Measurements from ENCODE around the gene EIF3D.

Gene EIF3D

GRCh38 chr22:36478966-36479365, 50.0 kb downstream of the EIF3D start:
- no peak overlapping the region for H3K9ac ChIP-seq (ENCODE audit: low read length)
- H3K36me3 ChIP-seq (ENCODE audit: control insufficient read depth, insufficient read depth, low read length) = peaks cover 34% of the 10 kb centered on the region
- H3K27me3 ChIP-seq (ENCODE audit: control insufficient read depth, insufficient read depth, low read length) = no peaks in the 10 kb centered on the region
- no peaks in the 10 kb centered on the region for H3K9me3 ChIP-seq (ENCODE audit: control insufficient read depth, insufficient read depth, low read depth, low read length)
- H3K4me3 ChIP-seq (ENCODE audit: low read depth, low read length) = no peak overlapping the region
- H3K4me1 ChIP-seq (ENCODE audit: control insufficient read depth, insufficient read depth, low read length) = peaks cover 5% of the 10 kb centered on the region; the same call in 1 of the 2 replicates
- no peak overlapping the region for H3K27ac ChIP-seq (ENCODE audit: low read depth, low read length)

GRCh38 chr22:36475341-36475740, 53.6 kb downstream of the EIF3D start:
- H3K4me1 ChIP-seq (ENCODE audit: control insufficient read depth, insufficient read depth, low read length) = no peaks in the 10 kb centered on the region
- no peaks in the 10 kb centered on the region for H3K9me3 ChIP-seq (ENCODE audit: control insufficient read depth, insufficient read depth, low read depth, low read length)
- no peak overlapping the region for H3K4me3 ChIP-seq (ENCODE audit: low read depth, low read length)
- no peak overlapping the region for H3K9ac ChIP-seq (ENCODE audit: low read length)
- no peak overlapping the region for H3K27ac ChIP-seq (ENCODE audit: low read depth, low read length)
- no peaks in the 10 kb centered on the region for H3K27me3 ChIP-seq (ENCODE audit: control insufficient read depth, insufficient read depth, low read length)
- peaks cover 55% of the 10 kb centered on the region for H3K36me3 ChIP-seq (ENCODE audit: control insufficient read depth, insufficient read depth, low read length)

GRCh38 chr22:36472689-36473088, 56.3 kb downstream of the EIF3D start:
- H3K9ac ChIP-seq (ENCODE audit: low read length) = no peak overlapping the region
- no peak overlapping the region for H3K27ac ChIP-seq (ENCODE audit: low read depth, low read length)
- no peak overlapping the region for H3K4me3 ChIP-seq (ENCODE audit: low read depth, low read length)
- H3K27me3 ChIP-seq (ENCODE audit: control insufficient read depth, insufficient read depth, low read length) = no peaks in the 10 kb centered on the region
- peaks cover 56% of the 10 kb centered on the region for H3K36me3 ChIP-seq (ENCODE audit: control insufficient read depth, insufficient read depth, low read length)
- no peaks in the 10 kb centered on the region for H3K9me3 ChIP-seq (ENCODE audit: control insufficient read depth, insufficient read depth, low read depth, low read length)
- H3K4me1 ChIP-seq (ENCODE audit: control insufficient read depth, insufficient read depth, low read length) = peaks cover 4% of the 10 kb centered on the region

DNA sequence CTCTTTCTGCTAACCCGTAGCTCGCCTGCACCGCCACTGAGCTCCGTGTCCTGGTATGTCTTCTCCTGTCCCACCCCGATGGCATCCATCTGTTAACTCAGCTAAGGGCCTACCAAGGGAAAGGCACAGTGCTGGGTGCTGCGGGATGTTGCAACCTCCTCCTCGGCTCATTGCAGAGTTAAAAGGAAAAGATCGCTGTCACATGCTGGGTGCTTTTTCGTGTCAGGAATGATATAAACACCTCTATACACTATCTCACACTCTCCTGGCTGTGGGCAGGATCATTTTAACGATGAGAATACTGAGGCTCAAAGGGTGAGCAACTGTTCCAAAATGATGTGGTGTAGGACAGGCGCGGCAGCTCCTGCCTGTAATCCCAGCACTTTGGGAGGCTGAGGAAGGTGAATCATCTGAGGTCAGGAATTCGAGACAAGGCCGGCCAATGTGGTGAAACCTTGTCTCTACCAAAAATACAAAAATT, 57.6 kb downstream of the EIF3D start:
- Histone ChIP-seq H3K4me1 (ENCODE audit: control insufficient read depth, insufficient read depth, low read length) (peaks cover 4% of the 10 kb centered on the region), H3K9me3 (ENCODE audit: control insufficient read depth, insufficient read depth, low read depth, low read length) (no peaks in the 10 kb centered on the region), H3K4me3 (ENCODE audit: low read depth, low read length) (no peak overlapping the region), H3K36me3 (ENCODE audit: control insufficient read depth, insufficient read depth, low read length) (peaks cover 60% of the 10 kb centered on the region), H3K27me3 (ENCODE audit: control insufficient read depth, insufficient read depth, low read length) (no peaks in the 10 kb centered on the region), H3K9ac (ENCODE audit: low read length) (peak overlapping the region; percentile 17), H3K27ac (ENCODE audit: low read depth, low read length) (no peak overlapping the region)

- Histone ChIP-seq H3K27me3 (ENCODE audit: control insufficient read depth, insufficient read depth, low read length) (no peaks in the 10 kb centered on the region), H3K4me3 (ENCODE audit: low read depth, low read length) (no peak overlapping the region), H3K4me1 (ENCODE audit: control insufficient read depth, insufficient read depth, low read length) (peaks cover 4% of the 10 kb centered on the region), H3K27ac (ENCODE audit: low read depth, low read length) (no peak overlapping the region), H3K9ac (ENCODE audit: low read length) (peak overlapping the region; percentile 17), H3K36me3 (ENCODE audit: control insufficient read depth, insufficient read depth, low read length) (peaks cover 56% of the 10 kb centered on the region), H3K9me3 (ENCODE audit: control insufficient read depth, insufficient read depth, low read depth, low read length) (no peaks in the 10 kb centered on the region)
These were observed 58.0 kb downstream of the EIF3D start for GRCh38 chr22:36470994-36471331.

DNA sequence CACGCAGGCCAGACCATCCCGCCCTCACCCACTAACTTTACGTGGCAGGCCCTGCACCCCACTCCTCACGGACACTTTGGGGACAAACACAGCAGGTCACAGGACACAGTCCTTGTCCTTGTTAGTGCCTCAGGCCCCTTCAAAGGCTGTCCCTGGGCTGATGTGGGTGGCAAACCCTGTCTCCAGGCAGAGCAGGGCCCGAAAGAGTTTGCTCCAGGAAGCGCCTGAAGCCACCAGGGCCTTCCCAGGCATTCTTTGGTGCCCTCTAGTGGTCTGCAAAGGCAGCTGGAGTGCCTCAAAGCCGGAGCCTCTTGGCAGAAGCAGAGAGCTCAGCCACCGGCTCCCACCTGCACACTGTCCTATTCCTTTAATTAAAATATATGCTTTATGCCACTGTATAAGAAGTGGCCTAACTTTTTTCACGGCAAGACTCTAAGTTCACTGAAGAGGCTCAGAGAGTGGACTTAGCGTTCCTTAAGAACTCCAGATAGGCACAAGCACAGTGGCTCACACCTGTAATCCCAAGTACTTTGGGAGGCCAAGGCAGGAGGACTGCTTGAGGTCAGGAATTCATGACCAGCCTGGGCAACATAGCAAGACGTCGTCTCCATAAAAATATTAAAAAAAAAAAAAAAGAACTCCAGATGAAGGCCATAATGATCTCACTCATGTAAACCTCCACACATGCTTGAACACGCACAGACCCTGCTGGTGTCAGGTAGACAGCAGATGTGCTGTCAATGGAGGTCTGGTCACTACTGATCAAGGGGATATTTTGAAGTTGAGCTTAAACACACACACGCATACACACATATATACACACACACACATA, 58.6 kb downstream of the EIF3D start:
- H3K36me3 ChIP-seq (ENCODE audit: control insufficient read depth, insufficient read depth, low read length) = peaks cover 51% of the 10 kb centered on the region
- no peaks in the 10 kb centered on the region for H3K27me3 ChIP-seq (ENCODE audit: control insufficient read depth, insufficient read depth, low read length)
- no peaks in the 10 kb centered on the region for H3K9me3 ChIP-seq (ENCODE audit: control insufficient read depth, insufficient read depth, low read depth, low read length)
- H3K4me3 ChIP-seq (ENCODE audit: low read depth, low read length) = no peak overlapping the region
- H3K4me1 ChIP-seq (ENCODE audit: control insufficient read depth, insufficient read depth, low read length) = peaks cover 4% of the 10 kb centered on the region
- no peak overlapping the region for H3K27ac ChIP-seq (ENCODE audit: low read depth, low read length)
- H3K9ac ChIP-seq (ENCODE audit: low read length) = peak overlapping the region; percentile 49

GRCh38 chr22:36469094-36469710, 59.8 kb downstream of the EIF3D start:
- H3K4me1 ChIP-seq (ENCODE audit: control insufficient read depth, insufficient read depth, low read length) = peaks cover 4% of the 10 kb centered on the region
- H3K4me3 ChIP-seq (ENCODE audit: low read depth, low read length) = no peak overlapping the region
- no peak overlapping the region for H3K27ac ChIP-seq (ENCODE audit: low read depth, low read length)
- peaks cover 42% of the 10 kb centered on the region for H3K36me3 ChIP-seq (ENCODE audit: control insufficient read depth, insufficient read depth, low read length)
- H3K9me3 ChIP-seq (ENCODE audit: control insufficient read depth, insufficient read depth, low read depth, low read length) = no peaks in the 10 kb centered on the region
- no peaks in the 10 kb centered on the region for H3K27me3 ChIP-seq (ENCODE audit: control insufficient read depth, insufficient read depth, low read length)
- no peak overlapping the region for H3K9ac ChIP-seq (ENCODE audit: low read length)

DNA sequence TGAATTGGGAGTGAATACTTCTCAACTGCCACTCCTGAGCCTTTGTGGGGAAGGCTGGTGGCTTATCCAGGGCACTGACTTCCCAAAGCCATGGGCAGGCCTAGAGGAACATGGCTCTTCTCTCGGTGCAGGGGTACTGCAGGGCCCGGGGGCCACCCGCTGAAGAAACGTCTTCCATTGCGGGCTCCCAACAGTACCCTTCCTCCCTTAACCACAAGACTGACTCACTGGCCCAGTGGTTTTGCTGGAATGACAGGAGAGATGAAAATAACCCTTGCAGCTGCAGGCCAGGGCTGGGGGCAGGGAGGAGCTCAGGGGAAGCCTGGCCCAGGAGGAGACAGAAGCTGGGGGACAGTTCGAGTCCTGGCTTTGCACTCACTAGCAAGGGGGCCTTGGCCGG, 61.0 kb downstream of the EIF3D start:
- H3K27me3 ChIP-seq (ENCODE audit: control insufficient read depth, insufficient read depth, low read length) = no peaks in the 10 kb centered on the region
- H3K4me3 ChIP-seq (ENCODE audit: low read depth, low read length) = no peak overlapping the region
- H3K9me3 ChIP-seq (ENCODE audit: control insufficient read depth, insufficient read depth, low read depth, low read length) = no peaks in the 10 kb centered on the region
- H3K36me3 ChIP-seq (ENCODE audit: control insufficient read depth, insufficient read depth, low read length) = peaks cover 32% of the 10 kb centered on the region
- H3K9ac ChIP-seq (ENCODE audit: low read length) = no peak overlapping the region
- peaks cover 11% of the 10 kb centered on the region for H3K4me1 ChIP-seq (ENCODE audit: control insufficient read depth, insufficient read depth, low read length)
- no peak overlapping the region for H3K27ac ChIP-seq (ENCODE audit: low read depth, low read length)

- Histone ChIP-seq H3K4me3 (ENCODE audit: low read depth, low read length) (no peak overlapping the region), H3K4me1 (ENCODE audit: control insufficient read depth, insufficient read depth, low read length) (peaks cover 15% of the 10 kb centered on the region), H3K27me3 (ENCODE audit: control insufficient read depth, insufficient read depth, low read length) (no peaks in the 10 kb centered on the region), H3K27ac (ENCODE audit: low read depth, low read length) (no peak overlapping the region), H3K36me3 (ENCODE audit: control insufficient read depth, insufficient read depth, low read length) (peaks cover 26% of the 10 kb centered on the region), H3K9ac (ENCODE audit: low read length) (no peak overlapping the region), H3K9me3 (ENCODE audit: control insufficient read depth, insufficient read depth, low read depth, low read length) (no peaks in the 10 kb centered on the region)
These were observed 61.7 kb downstream of the EIF3D start for GRCh38 chr22:36467042-36467810.

GRCh38 chr22:36466258-36466657, 62.7 kb downstream of the EIF3D start:
- Histone ChIP-seq H3K36me3 (ENCODE audit: control insufficient read depth, insufficient read depth, low read length) (peaks cover 22% of the 10 kb centered on the region), H3K4me1 (ENCODE audit: control insufficient read depth, insufficient read depth, low read length) (peaks cover 21% of the 10 kb centered on the region), H3K9me3 (ENCODE audit: control insufficient read depth, insufficient read depth, low read depth, low read length) (no peaks in the 10 kb centered on the region), H3K27ac (ENCODE audit: low read depth, low read length) (peak overlapping the region; percentile 45; the same call in 1 of the 2 replicates), H3K27me3 (ENCODE audit: control insufficient read depth, insufficient read depth, low read length) (no peaks in the 10 kb centered on the region), H3K9ac (ENCODE audit: low read length) (peak overlapping the region; percentile 56), H3K4me3 (ENCODE audit: low read depth, low read length) (no peak overlapping the region)

All from HUES6 (cell line).